ENCODE results near the gene GALR1.
"Not testable (repeated sequence)": the region's sequence is repeated elsewhere in the genome, so short reads cannot be mapped to it uniquely, and the experiment has no call there.

The GALR1 gene, protein sequence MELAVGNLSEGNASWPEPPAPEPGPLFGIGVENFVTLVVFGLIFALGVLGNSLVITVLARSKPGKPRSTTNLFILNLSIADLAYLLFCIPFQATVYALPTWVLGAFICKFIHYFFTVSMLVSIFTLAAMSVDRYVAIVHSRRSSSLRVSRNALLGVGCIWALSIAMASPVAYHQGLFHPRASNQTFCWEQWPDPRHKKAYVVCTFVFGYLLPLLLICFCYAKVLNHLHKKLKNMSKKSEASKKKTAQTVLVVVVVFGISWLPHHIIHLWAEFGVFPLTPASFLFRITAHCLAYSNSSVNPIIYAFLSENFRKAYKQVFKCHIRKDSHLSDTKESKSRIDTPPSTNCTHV

DNA sequence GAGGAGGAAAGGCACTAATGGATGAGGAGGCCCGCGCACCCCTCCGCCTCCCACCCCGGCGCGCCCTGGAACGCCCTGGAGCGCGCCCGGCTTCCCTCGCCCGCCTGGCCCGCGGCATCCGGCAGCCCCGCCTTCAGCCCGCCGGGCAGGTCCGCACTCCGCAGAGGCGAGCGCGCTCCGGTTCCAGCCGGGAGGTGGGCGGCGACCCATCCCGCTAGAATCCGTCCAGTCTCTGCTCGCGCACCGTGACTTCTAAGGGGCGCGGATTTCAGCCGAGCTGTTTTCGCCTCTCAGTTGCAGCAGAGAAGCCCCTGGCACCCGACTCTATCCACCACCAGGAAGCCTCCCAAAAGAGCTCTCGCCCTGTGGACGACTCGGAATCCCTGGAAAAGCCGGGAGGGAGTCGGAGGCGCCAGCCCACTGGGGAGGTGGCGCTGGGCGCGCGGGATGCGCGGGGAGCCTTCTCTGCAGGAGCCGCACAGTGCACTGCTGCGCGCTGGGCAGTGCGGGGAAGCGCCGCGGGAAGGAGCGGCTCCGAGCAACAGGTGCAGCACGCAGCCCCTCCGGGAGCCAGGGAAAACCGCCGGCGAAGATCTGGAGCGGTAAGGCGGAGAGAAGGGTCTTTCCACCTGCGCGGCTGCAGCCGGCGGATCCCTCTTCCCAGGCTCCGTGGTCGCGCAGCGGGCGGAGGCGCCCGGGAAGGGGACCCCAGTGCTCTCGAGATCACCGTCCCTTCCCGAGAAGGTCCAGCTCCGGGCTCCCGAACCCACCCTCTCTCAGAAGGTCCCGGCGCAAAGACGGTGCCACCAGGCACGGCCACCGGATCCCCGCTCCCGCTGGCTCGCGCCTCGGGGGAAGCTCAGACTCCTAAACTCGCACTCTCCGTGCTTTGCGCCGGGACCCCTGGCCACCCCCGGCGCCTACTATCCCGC, at the start of gene GALR1:
Gene GALR1 (plus strand): TSS at position 280 of the 932 bp plus-strand sequence. CDS start 701 bp downstream, outside the sequence.
- DNase-seq (ENCODE audit: low read depth, low spot score), result no peak

DNA sequence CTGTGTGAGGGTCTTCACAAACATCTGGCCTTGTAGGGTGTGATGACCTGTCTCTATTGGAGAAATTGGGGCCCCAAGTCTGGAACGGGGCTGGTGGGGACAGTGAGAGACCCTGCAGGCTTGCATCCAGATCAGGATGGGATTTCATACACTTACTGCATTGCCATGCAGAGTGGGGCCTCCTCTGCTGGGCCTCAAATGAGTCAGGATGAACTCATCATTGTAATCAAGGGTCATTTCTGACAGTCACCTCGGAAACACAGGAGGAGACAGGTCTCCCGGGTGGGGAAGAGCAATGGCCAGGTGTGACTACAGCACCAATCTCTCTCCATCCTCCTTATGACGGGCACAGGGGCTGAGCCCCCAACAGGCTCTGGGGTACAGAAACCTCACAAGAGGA, 48.1 kb upstream of the GALR1 start:
- DNase-seq (ENCODE audit: low read depth, low spot score), result no peak

DNA sequence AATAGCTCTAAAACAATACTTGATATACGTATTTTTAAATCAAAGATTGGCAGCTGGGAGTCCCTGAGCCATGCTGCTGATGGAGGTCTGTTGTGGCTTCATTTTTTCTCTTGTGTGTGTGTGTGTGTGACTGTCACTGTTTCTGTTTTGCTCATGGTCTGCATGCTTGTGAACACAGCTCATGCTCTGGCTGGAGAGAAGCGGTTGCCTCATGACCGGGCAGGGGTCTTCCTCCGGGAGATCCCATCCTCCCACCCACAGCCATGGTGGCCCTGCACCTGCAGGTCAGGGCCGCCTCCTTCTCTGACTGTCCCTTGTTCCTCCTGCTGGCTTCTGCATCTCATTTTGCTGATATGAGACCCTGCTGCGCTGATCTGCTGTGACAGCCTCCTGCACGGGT, 47.3 kb upstream of the GALR1 start:
- DNase-seq (ENCODE audit: low read depth, low spot score), result no peak

DNA sequence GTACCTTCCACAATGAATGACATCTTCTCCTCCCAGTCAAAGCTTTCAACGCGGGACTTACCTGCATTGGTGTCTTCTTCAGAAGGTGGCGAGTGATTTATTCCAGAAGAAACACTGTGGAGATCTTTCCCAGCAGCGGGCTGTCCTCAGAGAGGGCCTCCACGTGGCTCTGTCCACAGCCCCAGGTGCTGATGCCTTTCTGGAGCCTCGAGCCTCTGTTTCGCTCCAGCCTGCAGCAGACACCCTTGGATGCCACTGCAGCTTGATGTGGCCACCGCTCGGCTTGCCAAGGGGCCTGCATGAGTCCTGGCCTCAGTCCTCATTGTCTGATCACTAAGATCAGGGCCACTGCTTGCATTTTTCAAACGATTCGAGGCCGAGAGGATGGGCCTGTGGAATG, 46.6 kb upstream of the GALR1 start:
- DNase-seq (ENCODE audit: low read depth, low spot score), result no peak

DNA sequence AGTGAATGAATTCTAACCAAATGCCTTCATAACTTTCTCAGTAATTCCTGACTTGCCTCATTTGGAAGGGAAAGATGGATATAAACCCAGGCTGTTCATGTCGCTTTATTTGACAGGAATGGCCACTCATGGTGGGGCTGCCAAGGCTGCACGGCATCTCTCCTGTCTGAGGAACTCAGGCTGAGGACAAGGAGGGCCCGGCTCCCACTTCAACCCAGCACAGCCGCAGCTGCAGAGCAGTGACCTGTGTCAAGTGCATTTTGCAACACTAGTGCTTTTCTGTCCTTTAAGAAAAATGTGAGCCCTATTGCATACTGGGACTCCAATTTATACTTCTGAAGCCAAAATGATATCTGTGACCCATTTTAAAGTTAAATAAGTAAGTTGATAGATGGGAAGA, 45.8 kb upstream of the GALR1 start:
- no peak for DNase-seq (ENCODE audit: low read depth, low spot score)

DNA sequence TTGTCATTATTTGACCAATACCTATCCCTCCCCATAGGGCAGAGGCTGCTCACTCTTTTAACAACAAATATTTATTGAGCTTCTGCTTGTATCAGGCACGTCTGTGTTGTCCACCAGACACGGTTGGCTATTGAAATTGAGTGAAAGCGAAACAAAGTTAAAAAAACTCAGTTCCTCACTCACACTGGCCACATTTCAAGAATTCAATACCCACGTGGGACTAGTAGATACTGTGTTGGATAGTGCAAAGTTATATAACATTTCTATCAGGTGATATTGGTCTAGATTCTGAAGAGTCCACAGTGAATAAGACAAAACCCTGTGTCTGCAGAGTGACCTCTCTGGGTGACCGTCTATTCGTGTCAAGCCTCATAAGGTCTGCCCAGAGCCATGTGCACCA, 43.9 kb upstream of the GALR1 start:
- DNase-seq (ENCODE audit: low read depth, low spot score), result no peak

DNA sequence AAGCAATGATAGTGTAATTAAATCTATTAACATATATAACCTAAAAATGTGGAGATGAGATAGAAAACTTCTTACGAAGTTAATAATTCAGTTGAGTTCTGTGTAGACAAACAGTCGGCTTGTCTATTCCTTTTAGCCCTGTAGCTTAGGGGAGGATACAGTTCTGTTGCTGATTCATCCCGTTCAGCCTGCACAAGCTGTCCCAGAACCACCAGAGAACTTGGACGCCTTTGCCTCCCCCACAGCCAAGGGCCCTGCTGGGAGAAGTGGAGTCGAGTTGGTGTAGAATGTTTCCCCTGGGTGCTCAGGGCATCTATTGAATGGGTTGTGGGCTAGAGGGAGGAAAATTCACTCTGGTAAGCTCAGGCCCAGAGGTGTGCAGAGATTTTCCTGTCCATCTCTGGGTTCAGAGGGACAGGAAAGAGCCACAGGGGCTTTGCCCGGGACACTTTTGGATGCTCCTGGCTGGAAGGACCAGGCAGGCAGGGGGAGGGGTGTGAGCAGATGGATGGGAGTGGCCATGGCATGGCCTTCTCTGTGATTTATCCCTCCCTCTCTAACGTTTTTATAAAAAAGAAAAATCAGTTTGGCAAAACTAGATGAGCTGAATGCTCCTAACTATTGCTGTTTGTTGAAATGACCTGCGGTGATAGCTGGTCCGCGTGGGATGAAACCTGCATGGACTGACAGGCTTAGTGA, 42.8 kb upstream of the GALR1 start:
- DNase-seq (ENCODE audit: low read depth, low spot score), result no peak

DNA sequence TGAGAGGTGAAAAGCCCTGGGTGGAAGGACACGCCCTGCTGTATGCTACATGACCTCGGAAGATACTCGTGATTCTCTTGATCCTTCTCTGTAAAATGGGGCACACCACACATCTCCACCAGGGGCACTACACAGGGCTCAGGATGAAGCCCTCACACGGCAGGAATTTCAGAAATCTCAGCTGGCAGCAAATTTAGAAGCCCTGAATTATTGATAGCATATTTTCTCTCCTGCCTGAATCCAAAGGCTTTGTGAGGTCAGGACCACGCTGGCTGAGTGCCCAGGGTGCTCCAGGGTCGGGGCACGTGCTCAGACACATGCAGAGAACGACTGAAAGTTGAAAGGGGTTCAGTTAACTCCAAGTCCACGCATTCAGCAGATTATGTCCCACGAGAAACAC, 42.1 kb upstream of the GALR1 start:
- DNase-seq (ENCODE audit: low read depth, low spot score), result no peak

DNA sequence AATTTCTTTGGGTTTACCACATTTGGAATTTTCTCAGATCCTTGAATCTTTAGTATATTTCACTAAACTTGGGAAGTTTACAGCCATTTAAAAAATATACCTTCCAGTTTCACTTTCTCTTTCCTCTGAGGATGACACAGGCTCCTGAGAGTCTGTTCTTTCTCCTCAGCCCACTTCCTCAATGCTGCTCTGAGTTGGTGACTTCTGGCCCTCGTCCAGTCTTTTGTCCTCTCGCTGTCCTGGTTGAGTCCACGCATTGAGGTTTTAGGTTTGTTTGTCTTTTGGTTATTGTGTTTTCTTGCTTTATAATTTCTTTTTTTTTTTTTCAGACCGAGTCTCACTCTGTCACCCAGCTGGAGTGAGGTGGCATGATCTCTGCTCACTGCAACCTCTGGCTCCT, 40.7 kb upstream of the GALR1 start:
- no peak for DNase-seq (ENCODE audit: low read depth, low spot score)

DNA sequence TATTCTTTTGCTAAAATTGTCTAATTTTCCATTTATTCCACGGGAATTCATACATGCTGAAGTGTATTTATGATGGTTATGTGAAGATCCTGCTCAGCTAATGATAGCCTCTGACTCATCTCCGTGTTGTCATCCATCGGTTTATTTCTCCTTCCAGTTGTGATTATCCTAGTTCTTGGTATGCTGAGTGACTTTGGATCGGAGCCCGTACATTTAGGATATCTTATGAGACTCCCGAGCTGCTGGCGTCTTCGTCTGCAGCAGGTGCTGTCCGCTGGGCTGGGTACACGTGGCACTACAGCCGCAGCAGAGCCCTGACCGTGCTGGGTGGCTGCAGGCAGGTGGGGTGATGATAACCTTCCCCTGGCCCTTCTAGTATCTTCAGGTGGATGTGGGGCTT, 40.1 kb upstream of the GALR1 start:
- no peak for DNase-seq (ENCODE audit: low read depth, low spot score)

DNA sequence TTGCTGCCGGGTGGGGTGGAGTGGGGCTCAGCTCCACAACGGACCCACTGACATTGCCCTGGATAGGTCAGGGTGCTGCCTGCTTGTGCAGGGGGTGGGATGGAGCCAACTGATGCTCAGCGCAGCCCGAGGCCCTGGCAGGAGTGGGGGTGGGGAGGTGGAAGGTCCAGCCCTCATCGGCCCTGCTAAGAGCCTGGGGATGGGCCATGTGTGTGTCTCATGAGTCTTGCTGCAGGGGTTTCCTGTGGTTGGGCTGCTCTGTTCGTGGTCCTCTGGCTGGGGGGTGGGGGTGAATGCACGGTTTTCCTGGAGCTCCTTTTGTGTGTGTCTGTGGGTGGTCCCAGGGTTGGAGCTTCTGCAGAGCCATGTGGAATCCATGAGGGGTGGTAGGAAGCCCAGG, 39.4 kb upstream of the GALR1 start:
- no peak for DNase-seq (ENCODE audit: low read depth, low spot score)

DNA sequence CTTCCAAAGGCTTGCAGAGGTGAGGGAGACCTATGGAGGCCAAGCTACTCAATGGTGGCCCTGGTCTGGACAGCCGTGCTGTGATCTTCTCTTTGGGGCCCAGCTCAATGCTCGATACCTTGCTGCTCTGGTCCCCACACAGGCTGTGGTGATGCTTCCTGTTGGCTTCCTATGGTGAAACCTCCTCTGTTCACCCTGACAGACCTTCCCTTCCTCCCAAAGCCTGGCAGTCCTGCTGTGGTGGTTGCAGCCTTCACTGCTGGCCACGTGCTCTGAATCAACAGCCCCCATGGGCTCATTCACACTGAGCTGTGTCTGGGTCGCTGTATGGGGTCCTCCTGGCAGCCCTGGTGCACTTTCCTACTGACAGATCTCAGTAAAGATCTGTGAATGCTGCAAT, 31.0 kb upstream of the GALR1 start:
- DNase-seq (ENCODE audit: low read depth, low spot score), result no peak

DNA sequence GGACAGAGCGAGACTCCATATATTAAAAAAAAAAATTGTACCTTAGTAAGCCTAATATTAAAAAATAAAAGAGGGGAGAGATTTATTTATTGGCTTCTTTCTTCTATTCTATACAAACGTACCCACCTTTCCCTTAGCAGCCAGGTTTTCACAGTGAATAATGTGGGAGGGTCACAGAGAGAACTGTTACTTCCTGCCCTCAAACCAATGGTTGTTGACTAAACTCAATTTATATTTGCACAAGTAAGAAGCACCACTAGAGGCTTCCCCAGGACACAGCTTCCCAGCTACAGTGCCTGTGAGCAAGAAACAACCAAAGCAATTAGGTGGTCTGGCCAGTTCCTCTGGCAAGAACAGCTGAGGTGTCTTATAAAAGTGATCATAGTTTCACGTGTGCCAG, 28.9 kb upstream of the GALR1 start:
- no peak for DNase-seq (ENCODE audit: low read depth, low spot score)

DNA sequence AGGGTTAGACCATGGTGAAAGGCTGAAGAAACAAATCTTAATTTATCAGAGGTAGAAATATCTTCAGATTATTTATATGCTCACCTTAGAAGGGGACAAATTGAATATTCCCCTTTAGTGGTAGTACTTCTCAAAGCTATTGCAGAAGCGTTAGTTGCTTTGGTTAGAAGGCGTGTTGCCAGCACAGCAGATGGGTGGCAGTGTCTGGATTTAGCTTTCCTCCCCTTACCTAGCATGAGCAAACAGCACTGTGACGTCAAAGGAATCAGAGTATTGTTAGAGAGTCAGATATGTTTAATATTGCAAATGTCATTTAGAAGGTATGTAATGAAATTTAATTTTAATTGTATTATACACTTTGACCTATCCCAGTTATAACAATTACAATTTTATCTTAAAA, 27.2 kb upstream of the GALR1 start:
- no peak for DNase-seq (ENCODE audit: low read depth, low spot score)

DNA sequence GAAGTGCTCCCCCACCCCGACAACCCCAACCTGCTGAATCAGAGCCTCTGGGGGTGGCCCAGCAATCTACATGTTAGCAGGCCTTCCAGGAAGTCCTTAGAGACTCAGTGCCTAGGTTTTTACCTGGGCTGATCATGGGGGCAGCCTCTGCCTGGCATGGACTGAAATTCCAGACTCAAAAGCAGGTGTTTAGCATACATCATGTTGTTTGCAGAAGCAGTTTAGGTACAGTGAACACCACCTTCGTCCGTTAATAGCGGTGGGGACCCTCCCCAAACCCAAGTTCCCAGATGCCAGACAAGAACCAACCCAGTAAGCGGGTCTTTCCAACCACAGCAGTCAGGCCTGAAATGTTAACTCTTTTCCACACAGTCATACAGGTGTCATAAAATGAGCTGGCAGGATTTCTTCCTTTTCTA, 26.4 kb upstream of the GALR1 start:
- no peak for DNase-seq (ENCODE audit: low read depth, low spot score)

DNA sequence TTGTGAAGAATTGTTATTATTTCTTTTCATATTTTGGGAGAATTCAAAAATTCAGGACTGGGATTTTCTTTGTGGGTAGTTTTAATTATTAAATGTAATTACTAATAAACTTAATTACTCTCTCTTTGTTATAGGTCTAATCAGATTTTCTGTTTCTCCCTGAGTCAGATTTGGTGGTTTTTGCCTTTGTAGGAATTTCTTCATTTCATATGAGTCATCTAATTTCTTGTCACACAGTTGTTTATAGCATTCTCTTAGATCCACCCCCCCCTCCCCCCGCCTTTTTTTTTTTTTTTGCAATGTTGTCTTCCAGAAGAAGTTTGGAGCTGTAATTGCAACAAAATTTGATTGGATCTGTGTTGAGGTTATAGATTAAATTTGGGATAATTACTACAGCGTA, 26.0 kb upstream of the GALR1 start:
- no peak for DNase-seq (ENCODE audit: low read depth, low spot score)

DNA sequence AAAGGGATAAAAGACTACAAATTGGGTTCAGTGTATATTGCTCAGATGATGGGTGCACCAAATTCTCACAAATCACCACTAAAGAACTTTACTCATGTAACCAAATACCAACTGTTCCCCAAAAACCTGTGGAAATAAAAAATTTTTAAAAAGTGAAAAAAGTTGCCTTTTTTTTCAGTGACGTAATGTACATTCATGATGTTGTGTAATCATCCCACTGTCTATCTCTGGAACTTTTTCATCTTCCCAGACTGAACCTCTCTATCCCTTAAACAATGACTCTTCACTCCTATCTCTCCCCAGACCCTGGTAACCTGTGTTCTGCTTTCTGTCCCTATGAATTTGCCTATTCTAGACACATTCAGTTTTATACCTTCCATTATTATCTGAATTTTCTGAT, 19.0 kb upstream of the GALR1 start:
- DNase-seq (ENCODE audit: low read depth, low spot score), result no peak

DNA sequence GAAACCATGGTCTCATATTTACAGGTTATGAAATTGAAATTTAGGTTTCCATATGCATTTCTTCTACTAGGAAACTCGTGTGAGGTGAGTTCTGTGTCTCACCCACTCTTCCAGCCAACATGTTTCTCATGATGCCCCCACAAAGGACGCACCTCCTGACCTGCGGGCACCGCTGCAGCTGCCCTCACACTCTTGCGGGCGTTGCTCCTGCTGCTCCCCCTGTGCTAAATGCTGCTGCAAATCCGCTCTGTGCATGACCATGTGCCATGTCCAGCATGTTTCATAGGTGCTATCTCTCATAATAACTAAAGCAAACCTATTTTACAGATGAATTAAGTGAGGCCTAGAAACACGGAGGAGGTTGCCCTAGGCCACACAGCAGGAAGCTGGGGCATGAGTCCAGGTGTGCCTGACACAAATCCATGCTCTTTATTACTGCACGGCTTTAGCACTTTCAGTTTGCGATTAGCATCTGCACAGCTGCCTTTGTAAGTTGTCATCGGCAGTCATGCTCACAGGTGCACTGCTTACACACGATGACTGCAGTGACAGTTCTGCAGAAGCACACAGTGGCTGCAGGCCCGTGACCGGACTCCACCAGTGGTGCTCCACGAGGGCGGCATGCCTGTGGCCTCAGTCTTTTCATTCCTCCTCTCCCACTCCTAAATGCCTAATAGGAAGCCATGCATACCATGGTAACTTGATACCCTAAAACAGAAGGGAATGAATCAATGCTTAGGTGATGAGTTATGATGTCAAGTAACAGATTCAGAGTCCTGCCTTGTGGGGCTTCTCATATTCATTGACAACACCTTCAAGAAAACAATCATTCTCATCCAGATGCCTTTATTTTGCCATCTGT, 14.9 kb upstream of the GALR1 start:
- no peak for DNase-seq (ENCODE audit: low read depth, low spot score)

DNA sequence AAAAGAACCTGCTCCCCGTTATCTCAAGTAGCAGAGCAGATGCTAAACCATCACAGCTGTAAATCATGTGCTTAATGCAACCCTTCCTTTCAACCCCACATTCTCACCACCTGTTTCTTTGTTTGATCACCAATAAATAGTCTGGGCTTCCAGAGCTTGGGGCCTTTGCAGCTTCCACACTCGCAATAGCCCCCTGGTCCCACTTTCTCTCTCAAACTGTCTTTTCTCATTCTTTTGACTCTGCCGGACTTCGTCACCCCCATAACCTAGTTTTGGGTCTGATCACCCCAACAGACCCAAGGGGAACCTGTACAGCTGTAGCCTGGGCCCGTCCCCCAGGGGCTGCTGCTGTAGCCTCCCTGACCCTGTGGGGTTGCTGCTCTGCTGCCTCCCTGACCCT, 10.4 kb upstream of the GALR1 start:
- not testable (repeated sequence) for DNase-seq (ENCODE audit: low read depth, low spot score)

DNA sequence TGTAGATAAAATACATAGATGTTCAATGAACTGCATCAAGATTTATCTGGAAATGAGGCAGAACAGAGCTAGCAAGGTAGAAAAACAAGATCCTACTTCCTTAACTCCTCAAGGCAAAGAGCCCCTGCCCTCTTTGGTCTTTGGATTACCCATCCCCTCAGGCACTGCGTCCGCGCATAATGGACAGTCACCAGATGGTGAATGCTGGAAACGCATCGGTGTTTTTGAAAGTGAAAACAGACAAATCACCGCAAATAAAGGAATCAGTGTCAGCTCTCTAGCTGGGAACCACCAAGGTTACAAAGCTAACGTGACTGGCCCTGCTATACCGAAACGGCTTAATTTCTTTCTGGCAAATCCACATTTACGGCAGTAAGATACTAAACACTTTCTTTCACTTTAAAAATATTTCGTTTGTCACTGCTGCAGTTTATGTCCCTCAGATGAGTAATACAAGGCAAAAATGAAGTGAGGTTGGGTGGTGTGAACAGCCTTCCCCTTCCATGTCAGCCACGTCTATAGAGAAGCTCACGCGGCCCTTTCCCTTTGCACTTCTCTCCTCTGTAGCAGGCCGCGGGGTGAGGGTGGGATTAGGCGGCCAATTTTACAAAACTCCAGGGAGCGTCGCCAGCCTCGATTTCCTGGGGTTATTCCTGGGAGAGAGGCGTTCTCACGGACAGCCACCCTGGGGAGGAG, 627 bp upstream of the GALR1 start:
- DNase-seq (ENCODE audit: low read depth, low spot score), result no peak

DNA sequence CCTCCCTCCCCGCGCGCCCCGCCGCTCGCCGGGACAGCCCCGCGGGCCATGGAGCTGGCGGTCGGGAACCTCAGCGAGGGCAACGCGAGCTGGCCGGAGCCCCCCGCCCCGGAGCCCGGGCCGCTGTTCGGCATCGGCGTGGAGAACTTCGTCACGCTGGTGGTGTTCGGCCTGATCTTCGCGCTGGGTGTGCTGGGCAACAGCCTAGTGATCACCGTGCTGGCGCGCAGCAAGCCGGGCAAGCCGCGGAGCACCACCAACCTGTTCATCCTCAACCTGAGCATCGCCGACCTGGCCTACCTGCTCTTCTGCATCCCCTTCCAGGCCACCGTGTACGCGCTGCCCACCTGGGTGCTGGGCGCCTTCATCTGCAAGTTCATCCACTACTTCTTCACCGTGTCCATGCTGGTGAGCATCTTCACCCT, 865 bp downstream of the GALR1 start:
- DNase-seq (ENCODE audit: low read depth, low spot score), result no peak

Data from activated naive CD8-positive, alpha-beta T cell treated with anti-CD3 and anti-CD28 coated beads, Interleukin-2, amount 50 U/mL, for 16 hours (primary cell).